Fibroblast of skin of abdomen (primary cell): ENCODE results near the gene NDUFS7.

Experiments
- DNase-seq: peaks from one replicate; pipeline ENCODE4 v3.0.0-alpha.2; 2013

NDUFS7 gene

GRCh38 chr19:1386945-1387683 lies 3.4 kb downstream of the NDUFS7 start:
- DNase-seq = no peak

GRCh38 chr19:1387684-1388636 lies 4.3 kb downstream of the NDUFS7 start:
- no peak for DNase-seq

GRCh38 chr19:1388637-1389026 lies 4.9 kb downstream of the NDUFS7 start:
- DNase-seq = no peak

GRCh38 chr19:1389033-1389940 lies 5.6 kb downstream of the NDUFS7 start:
- DNase-seq = no peak

- DNase-seq = no peak
These were observed 7.2 kb downstream of the NDUFS7 start for GRCh38 chr19:1390890-1391423.

- DNase-seq = no peak
These were observed 8.7 kb downstream of the NDUFS7 start for GRCh38 chr19:1392407-1392806.

GRCh38 chr19:1392939-1393530 lies 9.3 kb downstream of the NDUFS7 start:
- no peak for DNase-seq

- DNase-seq = no peak
These were observed 10.1 kb downstream of the NDUFS7 start for GRCh38 chr19:1393841-1394240.

- DNase-seq = no peak
These were observed 10.8 kb downstream of the NDUFS7 start for GRCh38 chr19:1394252-1395193.

GRCh38 chr19:1395194-1396018 lies 11.7 kb downstream of the NDUFS7 start:
- DNase-seq = no peak

GRCh38 chr19:1396019-1396767 lies 12.5 kb downstream of the NDUFS7 start:
- no peak for DNase-seq

- DNase-seq = no peak
These were observed 13.3 kb downstream of the NDUFS7 start for GRCh38 chr19:1396768-1397679.

GRCh38 chr19:1397838-1398237 lies 14.1 kb downstream of the NDUFS7 start:
- no peak for DNase-seq

- DNase-seq = no peak
These were observed 15.4 kb downstream of the NDUFS7 start for GRCh38 chr19:1399079-1399478.

- DNase-seq = no peak
These were observed 16.0 kb downstream of the NDUFS7 start for GRCh38 chr19:1399745-1400144.

GRCh38 chr19:1400281-1401137 lies 16.8 kb downstream of the NDUFS7 start:
- no peak for DNase-seq
